ENCODE measurements around the gene EIF4B. TPM values are rescaled to one million over a fixed set of nuclear protein-coding genes. Genes with fewer than 3 reads are reported as not detected.

EIF4B gene
- polyA plus RNA-seq, 1 experiment = 645 TPM

DNA sequence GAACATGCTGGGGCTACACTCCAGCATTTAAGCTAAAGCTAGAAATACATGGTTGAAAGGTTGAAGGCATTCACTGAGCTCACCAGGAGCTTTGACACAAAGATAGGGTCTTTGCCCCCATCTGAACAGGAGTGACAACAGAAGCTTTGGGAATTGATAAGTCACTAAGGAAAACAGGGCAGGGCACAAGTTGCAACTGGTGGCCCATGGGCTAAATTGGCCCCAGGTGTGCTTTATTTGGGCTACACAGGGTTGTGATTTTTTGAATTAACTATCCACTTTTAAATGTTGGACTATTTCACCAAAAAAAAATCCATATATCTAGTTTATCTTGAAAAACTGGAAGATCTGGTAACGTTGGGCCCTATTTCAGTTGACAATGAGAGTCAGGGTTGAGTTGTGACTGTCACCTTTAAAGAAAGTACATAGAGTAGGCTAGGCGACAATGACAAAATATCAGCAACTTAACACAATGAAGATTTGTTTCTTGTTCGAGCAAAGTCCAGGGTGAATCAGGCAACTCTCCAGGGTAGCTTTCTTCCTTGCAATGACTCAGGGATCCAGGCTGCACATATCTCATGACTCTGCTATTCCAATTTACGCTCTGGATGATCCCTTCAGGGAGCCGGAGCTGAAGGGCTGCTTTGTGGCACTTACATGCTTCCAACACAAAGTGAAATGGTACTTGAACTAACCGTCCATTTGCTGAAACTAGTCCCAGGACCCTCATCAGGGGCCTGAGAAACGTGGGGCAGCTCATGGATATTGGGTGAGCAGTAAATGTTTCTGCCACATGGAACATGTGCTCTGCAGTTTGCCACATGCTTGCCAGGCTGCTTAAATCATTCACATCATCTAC is 13.3 kb upstream of the EIF4B start:
- H3K27ac ChIP-seq (ENCODE audit: low read depth, low read length) = no peak overlapping the region
- no peak overlapping the region for H3K4me3 ChIP-seq (ENCODE audit: low read depth, low read length)
- TF ChIP-seq, protein P1, sequence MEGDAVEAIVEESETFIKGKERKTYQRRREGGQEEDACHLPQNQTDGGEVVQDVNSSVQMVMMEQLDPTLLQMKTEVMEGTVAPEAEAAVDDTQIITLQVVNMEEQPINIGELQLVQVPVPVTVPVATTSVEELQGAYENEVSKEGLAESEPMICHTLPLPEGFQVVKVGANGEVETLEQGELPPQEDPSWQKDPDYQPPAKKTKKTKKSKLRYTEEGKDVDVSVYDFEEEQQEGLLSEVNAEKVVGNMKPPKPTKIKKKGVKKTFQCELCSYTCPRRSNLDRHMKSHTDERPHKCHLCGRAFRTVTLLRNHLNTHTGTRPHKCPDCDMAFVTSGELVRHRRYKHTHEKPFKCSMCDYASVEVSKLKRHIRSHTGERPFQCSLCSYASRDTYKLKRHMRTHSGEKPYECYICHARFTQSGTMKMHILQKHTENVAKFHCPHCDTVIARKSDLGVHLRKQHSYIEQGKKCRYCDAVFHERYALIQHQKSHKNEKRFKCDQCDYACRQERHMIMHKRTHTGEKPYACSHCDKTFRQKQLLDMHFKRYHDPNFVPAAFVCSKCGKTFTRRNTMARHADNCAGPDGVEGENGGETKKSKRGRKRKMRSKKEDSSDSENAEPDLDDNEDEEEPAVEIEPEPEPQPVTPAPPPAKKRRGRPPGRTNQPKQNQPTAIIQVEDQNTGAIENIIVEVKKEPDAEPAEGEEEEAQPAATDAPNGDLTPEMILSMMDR (IDR thresholded peaks at IDR 0.05; ENCODE audit: low read depth, low read length) = no peak
- H3K27me3 ChIP-seq (ENCODE audit: control insufficient read depth, insufficient read depth, low read length) = no peaks in the 10 kb centered on the region
- no peak for DNase-seq (ENCODE audit: low read depth, low spot score)
- H3K9me3 ChIP-seq (ENCODE audit: control insufficient read depth, insufficient read depth, low read length) = no peaks in the 10 kb centered on the region
- ChIA-PET CTCF (interaction anchor here (0.5 to 3.1 kb wide), 4 partner anchors 12 to 709 kb away, joined by 3 to 23 read pairs (median 4); no protein-coding TSS in a partner anchor), POLR2A (interaction anchor here (0.7 kb wide), 1 partner anchor 13 kb away, joined by 5 read pairs; the partner anchor contains the start of gene EIF4B)

DNA sequence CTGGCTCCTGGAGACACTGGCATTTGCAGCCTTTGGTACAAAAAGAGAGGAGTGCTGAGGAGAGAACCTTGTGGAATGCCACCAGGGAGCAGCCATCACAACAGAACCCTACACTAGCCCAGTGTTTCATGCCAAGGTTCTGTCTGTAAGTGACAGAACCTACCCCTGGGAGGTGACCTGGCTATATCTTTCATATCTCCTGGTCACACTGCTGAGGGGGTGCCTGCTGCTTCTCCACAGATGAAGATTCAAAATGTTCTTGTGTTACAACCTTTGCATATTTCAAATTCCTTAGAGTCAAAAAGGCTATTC is 12.7 kb upstream of the EIF4B start:
- ChIA-PET POLR2A (no interaction called here), CTCF (interaction anchor here (1.3 to 3.1 kb wide), 2 partner anchors 13 to 109 kb away, joined by 4 to 23 read pairs; no protein-coding TSS in a partner anchor)
- TF ChIP-seq, protein P1 (IDR thresholded peaks at IDR 0.05; ENCODE audit: low read depth, low read length) = no peak
- no peak for DNase-seq (ENCODE audit: low read depth, low spot score)
- no peak overlapping the region for H3K4me3 ChIP-seq (ENCODE audit: low read depth, low read length)
- no peak overlapping the region for H3K27ac ChIP-seq (ENCODE audit: low read depth, low read length)
- H3K9me3 ChIP-seq (ENCODE audit: control insufficient read depth, insufficient read depth, low read length) = no peaks in the 10 kb centered on the region
- H3K27me3 ChIP-seq (ENCODE audit: control insufficient read depth, insufficient read depth, low read length) = no peaks in the 10 kb centered on the region

- no peak for DNase-seq (ENCODE audit: low read depth, low spot score)
- H3K27me3 ChIP-seq (ENCODE audit: control insufficient read depth, insufficient read depth, low read length) = no peaks in the 10 kb centered on the region
- H3K9me3 ChIP-seq (ENCODE audit: control insufficient read depth, insufficient read depth, low read length) = no peaks in the 10 kb centered on the region
- no peak overlapping the region for H3K4me3 ChIP-seq (ENCODE audit: low read depth, low read length)
- ChIA-PET CTCF (no interaction called here), POLR2A (interaction anchor here (0.6 to 0.7 kb wide), 2 partner anchors 118 to 551 kb away, joined by 3 to 6 read pairs; no protein-coding TSS in a partner anchor)
- TF ChIP-seq, protein P1 (IDR thresholded peaks at IDR 0.05; ENCODE audit: low read depth, low read length) = no peak
- H3K27ac ChIP-seq (ENCODE audit: low read depth, low read length) = no peak overlapping the region
Observed at GRCh38 chr12:53004178-53004577, 2.1 kb upstream of the EIF4B start.

DNA sequence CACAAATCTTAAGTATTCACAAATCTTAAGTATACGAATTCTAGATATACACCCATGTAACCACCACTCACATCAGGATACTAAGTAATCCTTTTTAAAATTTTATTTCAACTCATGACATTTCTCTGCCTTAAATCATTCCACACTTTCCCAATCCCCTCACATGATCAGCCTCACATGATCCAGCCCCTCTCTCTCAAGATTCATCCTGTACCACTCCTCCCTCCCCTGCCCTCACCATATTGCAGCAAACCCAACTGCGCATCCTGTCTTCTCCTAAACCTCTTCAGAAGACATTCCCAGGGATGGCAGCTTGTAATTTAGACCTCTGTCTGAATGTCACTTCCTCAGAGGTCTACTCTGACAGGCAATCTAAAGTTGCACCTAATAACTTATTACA is 1.7 kb upstream of the EIF4B start:
- CTCF ChIA-PET = no interaction called here
- DNase-seq (ENCODE audit: low read depth, low spot score) = no peak
- Histone ChIP-seq H3K4me3 (ENCODE audit: low read depth, low read length) (no peak overlapping the region), H3K9me3 (ENCODE audit: control insufficient read depth, insufficient read depth, low read length) (no peaks in the 10 kb centered on the region), H3K27me3 (ENCODE audit: control insufficient read depth, insufficient read depth, low read length) (no peaks in the 10 kb centered on the region), H3K27ac (ENCODE audit: low read depth, low read length) (no peak overlapping the region)
- TF ChIP-seq, protein P1 (IDR thresholded peaks at IDR 0.05; ENCODE audit: low read depth, low read length) = no peak
- POLR2A ChIA-PET = interaction anchor here (0.6 kb wide), 1 partner anchor 119 kb away, joined by 3 read pairs; no protein-coding TSS in a partner anchor
